Ishikawa (cell line): ENCODE results near the gene UFSP2.

ENCODE experiments used
- CEBPB ChIP-seq: IDR thresholded peaks from 2 replicates; pipeline ENCODE4 v1.6.1; 2012
- CREB1 ChIP-seq: IDR thresholded peaks from 2 replicates; pipeline ENCODE4 v1.6.1; 2012; ENCODE audit warnings: low read depth
- EGR1 ChIP-seq: IDR thresholded peaks from 2 replicates; pipeline ENCODE4 v1.6.1; 2012
- EP300 ChIP-seq: IDR thresholded peaks from 2 replicates; pipeline ENCODE4 v1.6.1; 2012; ENCODE audit warnings: borderline replicate concordance
- FOXM1 ChIP-seq: IDR thresholded peaks from 2 replicates; pipeline ENCODE4 v1.6.1; 2012; ENCODE audit warnings: low read depth, borderline replicate concordance
- MAX ChIP-seq: IDR thresholded peaks from 2 replicates; pipeline ENCODE4 v1.6.1; 2012
- NFIC ChIP-seq: IDR thresholded peaks from 2 replicates; pipeline ENCODE4 v1.6.1; 2012
- RAD21 ChIP-seq: IDR thresholded peaks from 2 replicates; pipeline ENCODE4 v1.6.1; 2012; ENCODE audit warnings: low read depth
- TAF1 ChIP-seq: IDR thresholded peaks from 2 replicates; pipeline ENCODE4 v1.6.1; 2012; ENCODE audit warnings: low read depth, mild to moderate bottlenecking
- TCF12 ChIP-seq: IDR thresholded peaks from 2 replicates; pipeline ENCODE4 v1.6.1; 2012; ENCODE audit warnings: low read depth
- TEAD4 ChIP-seq: IDR thresholded peaks from 2 replicates; pipeline ENCODE4 v1.6.1; 2012
- USF1 ChIP-seq: IDR thresholded peaks from 2 replicates; pipeline ENCODE4 v1.6.1; 2012
- YY1 ChIP-seq: IDR thresholded peaks from 2 replicates; pipeline ENCODE4 v1.6.1; 2012; ENCODE audit warnings: low read depth
- ZBTB7A ChIP-seq: IDR thresholded peaks from 2 replicates; pipeline ENCODE4 v1.6.1; 2012; ENCODE audit warnings: low read depth
- TF ChIP-seq, protein P1 (sequence below): IDR thresholded peaks from 2 replicates; pipeline ENCODE4 v1.6.1; 2012; ENCODE audit warnings: low read depth, mild to moderate bottlenecking

Gene UFSP2

DNA sequence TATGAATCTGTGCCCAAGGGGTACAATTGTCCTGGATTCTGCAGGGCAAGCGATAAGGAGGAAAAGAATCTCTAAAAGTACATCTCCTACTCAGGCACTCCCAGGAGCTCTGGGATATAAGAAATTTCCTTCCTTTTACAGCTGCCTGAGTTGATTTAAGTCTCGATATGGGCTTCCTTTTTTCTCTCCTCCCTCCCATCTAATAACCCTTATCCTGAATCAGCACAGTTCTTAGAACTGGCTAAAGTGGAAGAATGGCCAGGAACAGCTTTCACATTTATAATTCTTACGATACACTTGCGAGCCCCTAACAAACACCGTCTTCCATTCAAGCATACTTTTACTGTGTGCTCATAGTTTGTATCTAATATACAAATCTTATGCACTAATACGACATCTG lies 51.2 kb downstream of the UFSP2 start:
- no peak for TF ChIP-seq TCF12
- no peak for TF ChIP-seq NFIC
- TF ChIP-seq CREB1, result no peak
- TF ChIP-seq, protein P1, sequence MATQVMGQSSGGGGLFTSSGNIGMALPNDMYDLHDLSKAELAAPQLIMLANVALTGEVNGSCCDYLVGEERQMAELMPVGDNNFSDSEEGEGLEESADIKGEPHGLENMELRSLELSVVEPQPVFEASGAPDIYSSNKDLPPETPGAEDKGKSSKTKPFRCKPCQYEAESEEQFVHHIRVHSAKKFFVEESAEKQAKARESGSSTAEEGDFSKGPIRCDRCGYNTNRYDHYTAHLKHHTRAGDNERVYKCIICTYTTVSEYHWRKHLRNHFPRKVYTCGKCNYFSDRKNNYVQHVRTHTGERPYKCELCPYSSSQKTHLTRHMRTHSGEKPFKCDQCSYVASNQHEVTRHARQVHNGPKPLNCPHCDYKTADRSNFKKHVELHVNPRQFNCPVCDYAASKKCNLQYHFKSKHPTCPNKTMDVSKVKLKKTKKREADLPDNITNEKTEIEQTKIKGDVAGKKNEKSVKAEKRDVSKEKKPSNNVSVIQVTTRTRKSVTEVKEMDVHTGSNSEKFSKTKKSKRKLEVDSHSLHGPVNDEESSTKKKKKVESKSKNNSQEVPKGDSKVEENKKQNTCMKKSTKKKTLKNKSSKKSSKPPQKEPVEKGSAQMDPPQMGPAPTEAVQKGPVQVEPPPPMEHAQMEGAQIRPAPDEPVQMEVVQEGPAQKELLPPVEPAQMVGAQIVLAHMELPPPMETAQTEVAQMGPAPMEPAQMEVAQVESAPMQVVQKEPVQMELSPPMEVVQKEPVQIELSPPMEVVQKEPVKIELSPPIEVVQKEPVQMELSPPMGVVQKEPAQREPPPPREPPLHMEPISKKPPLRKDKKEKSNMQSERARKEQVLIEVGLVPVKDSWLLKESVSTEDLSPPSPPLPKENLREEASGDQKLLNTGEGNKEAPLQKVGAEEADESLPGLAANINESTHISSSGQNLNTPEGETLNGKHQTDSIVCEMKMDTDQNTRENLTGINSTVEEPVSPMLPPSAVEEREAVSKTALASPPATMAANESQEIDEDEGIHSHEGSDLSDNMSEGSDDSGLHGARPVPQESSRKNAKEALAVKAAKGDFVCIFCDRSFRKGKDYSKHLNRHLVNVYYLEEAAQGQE, result no peak
- TF ChIP-seq USF1, result no peak
- TF ChIP-seq RAD21, result no peak
- no peak for TF ChIP-seq FOXM1
- TF ChIP-seq CEBPB, result no peak
- no peak for TF ChIP-seq EP300
- no peak for TF ChIP-seq TEAD4
- TF ChIP-seq ZBTB7A, result no peak
- TF ChIP-seq TAF1, result no peak
- no peak for TF ChIP-seq YY1
- TF ChIP-seq EGR1, result no peak

DNA sequence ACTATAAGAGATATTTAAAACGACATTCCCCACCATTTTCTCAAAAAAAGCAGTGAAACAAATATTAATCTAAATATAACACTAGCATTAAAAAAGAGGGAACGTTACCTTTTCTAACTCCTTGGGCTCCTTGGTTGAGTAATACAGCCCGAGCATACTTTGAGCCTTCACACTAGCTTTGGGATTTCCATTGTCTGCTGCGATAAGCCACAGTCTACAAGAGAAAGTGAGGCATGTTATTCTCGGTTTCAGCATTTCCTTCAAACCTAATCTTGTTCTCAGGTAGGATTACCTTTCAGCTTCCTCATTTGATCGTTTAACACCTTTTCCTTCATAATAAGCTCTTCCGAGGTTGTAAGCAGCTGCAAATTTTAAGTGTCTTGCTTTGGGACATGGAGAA lies 51.7 kb downstream of the UFSP2 start:
- TF ChIP-seq, protein P1, result no peak
- no peak for TF ChIP-seq EGR1
- TF ChIP-seq CEBPB, result no peak
- TF ChIP-seq YY1, result no peak
- TF ChIP-seq EP300, result no peak
- TF ChIP-seq MAX, result no peak
- no peak for TF ChIP-seq NFIC
- TF ChIP-seq CREB1, result no peak
- TF ChIP-seq FOXM1, result no peak
- no peak for TF ChIP-seq TAF1
- no peak for TF ChIP-seq RAD21
- TF ChIP-seq TEAD4, result no peak

GRCh38 chr4:185371702-185372101 lies 54.1 kb downstream of the UFSP2 start:
- TF ChIP-seq USF1 (no peak), CREB1 (no peak), EGR1 (no peak), CEBPB (no peak), TCF12 (no peak), TEAD4 (no peak), FOXM1 (no peak), RAD21 (no peak), ZBTB7A (no peak), MAX (no peak), NFIC (no peak), YY1 (no peak), EP300 (no peak), TAF1 (no peak)
- TF ChIP-seq, protein P1, result no peak

- TF ChIP-seq EP300, result no peak
- TF ChIP-seq NFIC, result no peak
- no peak for TF ChIP-seq TAF1
- TF ChIP-seq, protein P1, result no peak
- no peak for TF ChIP-seq RAD21
- TF ChIP-seq EGR1, result no peak
- TF ChIP-seq YY1, result no peak
- TF ChIP-seq TCF12, result no peak
- no peak for TF ChIP-seq CREB1
- TF ChIP-seq ZBTB7A, result no peak
- no peak for TF ChIP-seq USF1
- TF ChIP-seq FOXM1, result no peak
- no peak for TF ChIP-seq CEBPB
- no peak for TF ChIP-seq MAX
- TF ChIP-seq TEAD4, result no peak
These were observed 55.4 kb downstream of the UFSP2 start for GRCh38 chr4:185370268-185370949.
